SK-N-SH (cell line): ENCODE measurements around the gene SPRED1. TPM values are rescaled to one million over a fixed set of nuclear protein-coding genes. Genes with fewer than 3 reads are reported as not detected.

Experiments used
- CTCF ChIA-PET: fragments of 300-600, 350-600 bp; formaldehyde crosslinking; extraction: SDS; loops from one replicate; lab custom pipeline; 2021; lab: Yijun Ruan, JAX
- POLR2A ChIA-PET: fragments of 350-600 bp; sonication (Branson Sonifier 250); formaldehyde crosslinking; extraction: SDS; loops from one replicate; lab custom pipeline; 2020; ENCODE audit warnings: antibody characterized with exemption, inconsistent platforms; lab: Yijun Ruan, JAX
- DNase-seq: peaks from one replicate; pipeline ENCODE4 v3.0.0; 2012
- H2AFZ ChIP-seq: fragments of 200-600 bp; sonication (generic); 2 replicates; pipeline ENCODE4 v1.8.1; 2016; ENCODE audit warnings: antibody characterized with exemption, mild to moderate bottlenecking, low read depth
- H3F3A ChIP-seq: fragments of 200-600 bp; sonication (generic); replicated peaks from 2 replicates; pipeline ENCODE3; 2016; ENCODE audit warnings: antibody characterized with exemption, mild to moderate bottlenecking; ENCODE audit not compliant: insufficient read depth
- H3K27ac ChIP-seq, 2 experiments: fragments of 200-500 bp in 1 of 2; fragments of 200-600 bp in 1 of 2; sonication (Bioruptor generic) in 1 of 2; sonication (generic), shearing (Covaris generic) in 1 of 2; 2 replicates each; pipeline versions ENCODE4 v1.5.1 to v1.6.1; 2014 to 2016; ENCODE audit warnings: low read depth in 2 of 2, inconsistent platforms in 1 of 2, low read length in 1 of 2, mild to moderate bottlenecking in 1 of 2, mixed read lengths in 1 of 2
- H3K27me3 ChIP-seq: fragments of 200-600 bp; sonication (generic), shearing (Covaris generic); 2 replicates; pipeline ENCODE4 v1.6.1; 2016; ENCODE audit warnings: mixed run types; ENCODE audit not compliant: insufficient read depth
- H3K36me3 ChIP-seq, 2 experiments: fragments of 200-500 bp in 1 of 2; fragments of 200-600 bp in 1 of 2; sonication (Bioruptor generic) in 1 of 2; sonication (generic) in 1 of 2; replicated peaks in 1 of 2; 2 replicates each; pipeline versions ENCODE3 to v1.5.1; 2014 to 2016; ENCODE audit warnings: low read length in 1 of 2, mild to moderate bottlenecking in 1 of 2; ENCODE audit not compliant: insufficient read depth in 2 of 2, control insufficient read depth in 1 of 2
- H3K4me1 ChIP-seq, 2 experiments: fragments of 200-500 bp in 1 of 2; fragments of 200-600 bp in 1 of 2; sonication (Bioruptor generic) in 1 of 2; sonication (generic), shearing (Covaris generic) in 1 of 2; 2 replicates each; pipeline versions ENCODE4 v1.5.1 to v1.6.1; 2014 to 2016; ENCODE audit warnings: low read depth in 1 of 2, low read length in 1 of 2, mixed run types in 1 of 2; ENCODE audit not compliant: insufficient read depth in 2 of 2, control insufficient read depth in 1 of 2
- H3K4me2 ChIP-seq: fragments of 200-600 bp; sonication (generic), shearing (Covaris generic); 2 replicates; pipeline ENCODE4 v1.6.1; 2017; ENCODE audit warnings: mixed run types
- H3K4me3 ChIP-seq, 2 experiments: fragments of 200-500 bp in 1 of 2; fragments of 200-600 bp in 1 of 2; sonication (Bioruptor generic) in 1 of 2; sonication (generic), shearing (Covaris generic) in 1 of 2; 2 replicates each; pipeline versions ENCODE4 v1.5.1 to v1.8.1; 2014 to 2016; ENCODE audit warnings: low read depth in 2 of 2, inconsistent platforms in 1 of 2, low read length in 1 of 2, mild to moderate bottlenecking in 1 of 2, mixed read lengths in 1 of 2, moderate library complexity in 1 of 2
- H3K79me2 ChIP-seq: fragments of 200-600 bp; sonication (generic); 2 replicates; pipeline ENCODE4 v1.8.1; 2017; ENCODE audit warnings: mild to moderate bottlenecking; ENCODE audit not compliant: insufficient read depth
- H3K9ac ChIP-seq: fragments of 200-600 bp; sonication (generic); 2 replicates; pipeline ENCODE4 v1.6.1; 2017; ENCODE audit warnings: mixed run types
- H3K9me2 ChIP-seq: fragments of 200-600 bp; sonication (generic); 2 replicates; pipeline ENCODE4 v1.6.1; 2017; ENCODE audit warnings: mixed run types
- H3K9me3 ChIP-seq: fragments of 200-600 bp; sonication (generic); 2 replicates; pipeline ENCODE4 v1.6.1; 2017; ENCODE audit warnings: mixed run types, mild to moderate bottlenecking, moderate library complexity
- H4K20me1 ChIP-seq: fragments of 200-600 bp; sonication (generic); 2 replicates; pipeline ENCODE4 v1.6.1; 2017; ENCODE audit warnings: mild to moderate bottlenecking, mixed run types; ENCODE audit not compliant: insufficient read depth
- CHD2 ChIP-seq: fragments of 150-350 bp; IDR thresholded peaks from 2 replicates; pipeline ENCODE4 v1.6.1; 2018; ENCODE audit warnings: low read length; ENCODE audit not compliant: partially characterized antibody
- GATA2 ChIP-seq: sonication (generic); formaldehyde crosslinking; IDR thresholded peaks from 2 replicates; pipeline ENCODE4 v1.5.0; 2020; ENCODE audit warnings: mild to moderate bottlenecking, missing genetic modification reagents
- IRF3 ChIP-seq: fragments of 150-350 bp; IDR thresholded peaks from 2 replicates; pipeline ENCODE4 v1.6.1; 2016; ENCODE audit warnings: mild to moderate bottlenecking, low read depth, low read length
- MEF2A ChIP-seq: IDR thresholded peaks from 2 replicates; pipeline ENCODE4 v1.4.0; 2012; ENCODE audit warnings: low read depth, borderline replicate concordance
- NRF1 ChIP-seq: IDR thresholded peaks from 2 replicates; pipeline ENCODE4 v1.6.1; 2012; ENCODE audit warnings: low read depth, mild to moderate bottlenecking, low read length
- PBX3 ChIP-seq: IDR thresholded peaks from 2 replicates; pipeline ENCODE4; 2012
- RCOR1 ChIP-seq: fragments of 150-350 bp; IDR thresholded peaks from 2 replicates; pipeline ENCODE4 v1.6.1; 2017; ENCODE audit warnings: antibody characterized with exemption, low read length
- REST ChIP-seq: IDR thresholded peaks from 2 replicates; pipeline ENCODE4 v1.6.1; 2012; ENCODE audit warnings: mild to moderate bottlenecking, low read depth, low read length, moderate library complexity
- RXRA ChIP-seq: IDR thresholded peaks from 2 replicates; pipeline ENCODE4 v1.4.0; 2012; ENCODE audit warnings: low read depth, mild to moderate bottlenecking, borderline replicate concordance
- TAF1 ChIP-seq: IDR thresholded peaks from 2 replicates; pipeline ENCODE4 v1.6.1; 2012; ENCODE audit warnings: low read depth, mild to moderate bottlenecking, low read length, moderate library complexity, borderline replicate concordance
- TCF12 ChIP-seq: IDR thresholded peaks from 2 replicates; pipeline ENCODE4 v1.4.0; 2012
- YY1 ChIP-seq: IDR thresholded peaks from 2 replicates; pipeline ENCODE4 v1.4.0; 2012; ENCODE audit warnings: low read depth, mild to moderate bottlenecking
- WGBS: methylation state at CpG from one replicate; pipeline ENCODE4 v1.1.6; 2017; ENCODE audit warnings: low lambda C conversion rate; 5-methylcytosine and 5-hydroxymethylcytosine counted together
- polyA plus RNA-seq, 3 experiments: library from polyadenylated mRNA; depleted of rRNA; stranded (reverse); fragments of >200 nt; gene quantifications; 2 replicates each; pipeline ENCODE4 v1.2.3, GENCODE V29; 2012

Gene SPRED1
- polyA plus RNA-seq, 1 of the 3 experiments (the other 2 are of a cell fraction), result 4.4 TPM

GRCh38 chr15:38316311-38316710 is 63.7 kb downstream of the SPRED1 start:
- DNase-seq, result no peak

More at GRCh38 chr15:38316311-38316710, 63.7 kb downstream of the SPRED1 start:
- Histone ChIP-seq H3K9ac (no peak overlapping the region), H3K9me3 (no peaks in the 10 kb centered on the region), H3F3A (peaks cover 6% of the 10 kb centered on the region), H3K4me2 (no peak overlapping the region), H3K4me3 (no peak overlapping the region), H3K36me3 (peaks cover 2 to 35% of the 10 kb centered on the region in 2 experiments), H3K9me2 (no peaks in the 10 kb centered on the region), H4K20me1 (peaks cover 77% of the 10 kb centered on the region), H3K79me2 (peaks cover 100% of the 10 kb centered on the region), H2AFZ (no peak overlapping the region), H3K27ac (no peak overlapping the region), H3K27me3 (no peaks in the 10 kb centered on the region), H3K4me1 (peaks cover 0 to 5% of the 10 kb centered on the region in 2 experiments; a peak in 2 of 4 replicates)
- CTCF ChIA-PET, result no interaction called here
- no peak for TF ChIP-seq YY1
- no peak for TF ChIP-seq REST
- no peak for TF ChIP-seq MEF2A
- TF ChIP-seq CHD2, result no peak
- TF ChIP-seq TCF12, result no peak
- TF ChIP-seq PBX3, result no peak
- TF ChIP-seq GATA2 (CRISPR knock-in tag), result no peak
- no peak for TF ChIP-seq RCOR1
- TF ChIP-seq TAF1, result no peak
- TF ChIP-seq NRF1, result no peak
- no peak for TF ChIP-seq IRF3
- no peak for TF ChIP-seq RXRA
- POLR2A ChIA-PET, result no interaction called here
- WGBS, result 92% methylated on average over 2 of the region's 2 CpGs
